ENCODE results near the gene ANO8. TPM values are rescaled to one million over a fixed set of nuclear protein-coding genes. Genes with fewer than 3 reads are reported as not detected.

Gene ANO8
- total RNA-seq, 1 experiment from 2014 or later = 18.6 TPM

- CTCF ChIA-PET = no interaction called here
- POLR2A ChIA-PET (ENCODE audit: low non-redundant PET) = interaction anchor here (0.6 kb wide), 2 partner anchors 37 to 562 kb away, joined by 6 to 21 read pairs; partner anchors contain the start of gene BABAM1
- DNase-seq (ENCODE audit: low spot score) = no peak
- H3K27me3 ChIP-seq (replicated peaks; ENCODE audit: insufficient read depth, low read depth, low read length, poor library complexity) = no peaks in the 10 kb centered on the region
- no peaks in the 10 kb centered on the region for H3K9me3 ChIP-seq (ENCODE audit: low read depth, low read length, poor library complexity, severe bottlenecking)
- peak overlapping the region; percentile 70 for H3K4me3 ChIP-seq (ENCODE audit: low read depth, low read length, poor library complexity, severe bottlenecking)
- peaks cover 19% of the 10 kb centered on the region for H3K4me1 ChIP-seq (ENCODE audit: insufficient read depth, low read length, poor library complexity, severe bottlenecking)
- TF ChIP-seq CTCF (conservative IDR thresholded peaks at IDR 0.05; ENCODE audit: low read depth, low read length) (no peak), EZH2 (IDR thresholded peaks at IDR 0.05; ENCODE audit: borderline replicate concordance, low read depth, low read length, poor library complexity, severe bottlenecking) (no peak)
- BruUV-seq (replicated peaks) = no TSS peak
- intact Hi-C loops (cut with micrococcal nuclease; ENCODE audit: unreplicated experiment) = no loop called here
- H3K36me3 ChIP-seq (ENCODE audit: insufficient read depth, low read length, poor library complexity, severe bottlenecking) = no peaks in the 10 kb centered on the region
- H3K27ac ChIP-seq (ENCODE audit: low read depth, low read length, poor library complexity, severe bottlenecking) = peak overlapping the region; percentile 42
Measured at GRCh38 chr19:17304386-17305215, 30.1 kb downstream of the ANO8 start.

GRCh38 chr19:17303940-17304267 lies 30.8 kb downstream of the ANO8 start:
- H3K4me3 ChIP-seq (ENCODE audit: low read depth, low read length, poor library complexity, severe bottlenecking) = peak overlapping the region; percentile 86
- H3K4me1 ChIP-seq (ENCODE audit: insufficient read depth, low read length, poor library complexity, severe bottlenecking) = peaks cover 19% of the 10 kb centered on the region
- intact Hi-C loops (cut with micrococcal nuclease; ENCODE audit: unreplicated experiment) = no loop called here
- H3K9me3 ChIP-seq (ENCODE audit: low read depth, low read length, poor library complexity, severe bottlenecking) = no peaks in the 10 kb centered on the region
- H3K27ac ChIP-seq (ENCODE audit: low read depth, low read length, poor library complexity, severe bottlenecking) = peak overlapping the region; percentile 85
- DNase-seq (ENCODE audit: low spot score) = no peak
- BruUV-seq (replicated peaks) = no TSS peak
- H3K27me3 ChIP-seq (replicated peaks; ENCODE audit: insufficient read depth, low read depth, low read length, poor library complexity) = no peaks in the 10 kb centered on the region
- TF ChIP-seq EZH2 (IDR thresholded peaks at IDR 0.05; ENCODE audit: borderline replicate concordance, low read depth, low read length, poor library complexity, severe bottlenecking) (no peak), CTCF (conservative IDR thresholded peaks at IDR 0.05; ENCODE audit: low read depth, low read length) (no peak)
- H3K36me3 ChIP-seq (ENCODE audit: insufficient read depth, low read length, poor library complexity, severe bottlenecking) = no peaks in the 10 kb centered on the region
- ChIA-PET POLR2A (ENCODE audit: low non-redundant PET) (no interaction called here), CTCF (no interaction called here)

- intact Hi-C loops (cut with micrococcal nuclease; ENCODE audit: unreplicated experiment) = no loop called here
- peak; percentile 96 for DNase-seq (ENCODE audit: low spot score)
- Histone ChIP-seq H3K4me3 (ENCODE audit: low read depth, low read length, poor library complexity, severe bottlenecking) (peak within 1 kb of the TSS; percentile 86), H3K27me3 (replicated peaks; ENCODE audit: insufficient read depth, low read depth, low read length, poor library complexity) (no peaks in the 10 kb centered on the region), H3K36me3 (ENCODE audit: insufficient read depth, low read length, poor library complexity, severe bottlenecking) (peaks cover 4% of the 10 kb centered on the region), H3K4me1 (ENCODE audit: insufficient read depth, low read length, poor library complexity, severe bottlenecking) (peaks cover 19% of the 10 kb centered on the region), H3K27ac (ENCODE audit: low read depth, low read length, poor library complexity, severe bottlenecking) (peak within 1 kb of the TSS; percentile 85), H3K9me3 (ENCODE audit: low read depth, low read length, poor library complexity, severe bottlenecking) (no peaks in the 10 kb centered on the region)
- no peak for TF ChIP-seq EZH2 (IDR thresholded peaks at IDR 0.05; ENCODE audit: borderline replicate concordance, low read depth, low read length, poor library complexity, severe bottlenecking)
- 0 out of 2 replicates have a peak, but pooled peaks have one; percentile 34 for TF ChIP-seq CTCF (conservative IDR thresholded peaks at IDR 0.05; ENCODE audit: low read depth, low read length)
- BruUV-seq (replicated peaks) = no TSS peak
- ChIA-PET CTCF (no interaction called here), POLR2A (ENCODE audit: low non-redundant PET) (interaction anchor here (0.7 kb wide), 1 partner anchor 1165 kb away, joined by 4 read pairs; no protein-coding TSS in a partner anchor)
Measured at GRCh38 chr19:17303167-17303939, 31.3 kb downstream of the ANO8 start, which contains the start of gene ABHD8. TSS of gene ABHD8 (minus strand) at chr19:17303425. CDS start at chr19:17301616, 1,809 bp downstream.
